Measurements from ENCODE around the gene INTS1.
A peak's percentile ranks its signal among the peaks of the same experiment; 100 is the strongest.

Gene INTS1

DNA sequence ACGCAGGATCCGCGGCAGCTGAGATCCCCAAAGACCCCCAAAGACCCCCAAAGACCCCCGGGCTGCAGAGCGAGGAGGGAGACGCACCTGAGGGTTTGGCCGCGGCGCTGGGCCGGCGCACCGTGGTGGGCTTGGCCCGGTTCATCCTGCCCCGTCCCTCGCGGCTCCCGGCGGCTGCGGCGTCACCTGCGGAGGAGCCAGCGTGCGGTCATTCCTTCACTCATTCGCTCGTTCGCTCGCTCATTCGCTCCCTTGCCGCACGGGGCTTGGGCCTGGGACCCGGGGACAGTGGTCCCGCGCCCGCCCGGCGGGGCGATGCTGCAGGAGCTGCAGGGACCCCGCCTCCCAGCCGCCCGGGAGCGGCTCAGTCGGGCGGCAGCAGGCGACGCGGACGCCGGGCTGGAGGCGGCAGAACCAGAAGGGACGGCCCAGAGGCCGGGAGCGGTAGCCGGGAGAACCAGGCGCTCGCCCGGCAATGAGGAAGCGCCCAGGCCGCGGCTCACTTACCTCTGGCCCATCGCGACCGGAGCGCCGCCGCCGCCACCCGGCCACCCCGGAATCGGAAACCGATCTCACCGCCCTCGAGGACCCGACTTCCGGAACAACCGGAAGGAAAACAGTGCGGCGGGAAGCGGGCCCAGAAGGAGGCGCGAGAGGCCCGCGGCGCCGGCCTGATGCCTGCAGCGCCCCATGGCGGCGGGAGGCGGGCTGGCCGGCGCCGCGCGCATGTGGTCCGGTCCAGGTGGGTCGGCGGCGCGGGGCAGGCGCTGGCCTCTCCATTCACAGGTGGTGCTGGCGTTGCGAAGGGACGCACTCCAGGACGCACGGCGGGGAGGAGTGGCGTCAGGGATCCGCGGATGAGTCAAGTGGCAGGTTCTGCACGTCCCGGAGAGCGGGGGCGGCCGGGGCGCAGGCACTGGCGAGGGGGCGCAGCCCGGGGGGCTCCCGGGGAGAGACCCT lies at the start of gene INTS1:
Gene INTS1 (minus strand): TSS at position 574 of the 960 bp plus-strand sequence. CDS start 429 bp downstream, at position 145.
- peak; percentile 94 for DNase-seq

DNA sequence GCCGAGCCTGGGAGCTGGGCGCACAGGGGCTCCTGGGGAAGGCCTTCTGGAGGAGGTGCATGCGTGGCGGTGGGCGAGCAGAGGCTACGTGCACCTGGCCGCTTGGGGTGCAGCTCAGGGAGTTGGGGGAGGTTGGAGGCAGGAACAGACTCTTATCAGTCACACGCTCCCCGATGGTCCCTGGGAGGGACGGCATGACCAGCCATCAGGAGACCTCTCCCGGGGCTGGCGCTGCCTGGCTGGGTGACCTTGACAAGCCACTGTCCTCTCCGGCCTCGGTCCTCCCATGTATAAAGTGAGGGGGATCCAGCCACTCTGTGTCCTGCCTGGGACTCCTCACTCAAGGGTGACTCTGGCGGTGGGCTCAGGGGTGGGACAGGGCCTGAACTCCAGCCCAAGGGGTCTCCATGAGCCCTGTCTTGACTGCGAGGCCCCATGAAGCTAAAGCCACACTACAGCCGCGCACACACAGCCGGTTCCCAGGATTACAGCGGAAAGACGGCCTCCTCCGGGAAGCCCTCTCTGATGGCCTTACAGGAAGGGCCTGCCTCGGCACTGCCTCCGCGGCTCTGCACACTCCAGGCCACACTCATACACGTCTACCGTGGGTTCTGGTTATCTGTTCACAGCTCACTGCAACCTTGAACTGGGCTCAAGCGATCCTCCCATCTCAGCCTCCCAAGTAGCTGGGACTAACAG lies 49.5 kb upstream of the INTS1 start:
- no peak for DNase-seq

- no peak for DNase-seq
Observed at GRCh38 chr7:1552200-1552599, 48.0 kb upstream of the INTS1 start.

GRCh38 chr7:1550846-1551155 lies 46.6 kb upstream of the INTS1 start:
- no peak for DNase-seq

GRCh38 chr7:1550005-1550845 lies 46.0 kb upstream of the INTS1 start:
- peak; percentile 18 for DNase-seq

DNA sequence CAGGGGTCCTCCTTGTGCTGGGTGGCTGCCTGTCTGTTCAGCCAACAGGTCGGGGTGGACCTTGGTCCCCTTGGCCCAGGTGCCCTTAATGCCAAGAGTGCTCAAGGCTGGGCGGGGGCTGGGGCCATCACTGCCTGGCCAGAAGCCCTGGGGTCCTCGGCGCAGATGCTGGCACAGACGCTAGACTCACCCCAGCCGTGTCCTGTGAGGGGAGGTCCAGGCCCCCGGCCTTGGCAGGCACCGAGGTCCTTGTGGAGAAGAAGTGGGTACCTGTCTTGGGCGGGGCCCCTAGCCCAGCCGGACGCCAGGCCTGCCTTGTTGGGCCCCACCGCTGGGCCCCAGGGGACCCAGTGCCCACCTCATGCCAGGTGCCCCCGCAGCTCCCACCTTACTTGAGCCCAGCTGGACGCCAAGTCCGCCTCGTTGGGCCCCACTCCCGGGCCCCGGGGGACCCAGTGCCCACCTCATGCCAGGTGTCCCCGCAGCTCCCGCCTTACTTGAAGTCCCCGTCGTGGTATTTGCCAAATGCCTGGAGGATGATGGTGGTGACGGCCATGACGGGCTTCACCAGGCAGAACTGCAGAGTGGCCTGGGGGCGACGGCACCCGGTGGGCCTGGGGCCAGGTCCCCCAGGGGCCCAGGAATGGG lies 45.3 kb upstream of the INTS1 start:
- DNase-seq = peak; percentile 14

DNA sequence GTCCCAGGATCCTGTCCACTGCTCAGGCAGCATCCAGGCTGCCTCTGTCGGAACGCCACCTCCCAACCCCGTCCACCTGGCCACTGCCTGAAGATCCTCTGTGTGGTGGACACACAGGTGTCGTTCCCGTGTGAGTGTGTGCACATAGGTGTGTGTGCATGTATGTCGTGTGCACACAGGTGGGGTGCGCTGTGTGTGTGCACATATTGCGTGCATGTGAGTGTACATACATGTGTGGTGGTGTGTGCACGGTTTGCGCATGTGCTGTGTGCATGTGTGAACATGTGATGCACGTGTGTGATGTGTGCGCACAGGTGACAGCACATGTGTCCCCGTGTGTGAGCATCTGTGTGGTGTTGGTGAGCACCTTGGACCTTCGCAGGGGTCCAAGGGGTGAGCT lies 44.8 kb upstream of the INTS1 start:
- peak; percentile 13 for DNase-seq

- DNase-seq = no peak
Observed at GRCh38 chr7:1548438-1548831, 44.2 kb upstream of the INTS1 start.

DNA sequence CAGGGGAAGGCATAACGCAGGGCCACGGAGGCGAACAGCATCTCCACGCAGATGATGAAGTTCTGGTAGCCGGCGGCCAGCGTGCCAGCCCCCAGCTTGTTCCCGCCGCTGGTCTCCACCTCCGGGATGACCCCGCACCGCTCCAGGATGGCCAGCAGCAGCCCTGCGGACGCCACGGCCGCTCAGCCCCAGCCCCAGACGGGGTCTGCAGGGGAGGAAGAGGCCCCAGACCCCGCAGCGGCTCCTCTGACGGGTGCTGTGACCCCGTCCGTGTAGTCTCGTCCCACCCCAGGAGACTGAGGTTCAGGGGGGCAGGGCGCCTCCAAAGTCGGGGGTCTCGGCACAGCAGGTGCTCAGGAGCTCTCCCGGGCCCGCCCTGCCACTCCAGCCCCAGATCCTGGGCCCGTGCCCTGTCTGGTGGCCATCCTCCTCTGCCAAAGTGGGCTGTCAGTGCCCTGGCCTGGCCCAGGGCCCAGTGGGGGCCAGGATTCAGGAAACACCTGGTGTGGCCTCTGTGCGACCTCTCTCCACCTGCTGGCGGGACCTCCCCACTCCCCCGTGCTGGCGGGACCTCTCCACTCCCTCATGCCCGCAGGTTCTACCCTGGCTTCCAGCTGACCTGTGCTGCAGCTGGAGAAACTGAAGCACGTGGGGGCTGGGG lies 43.7 kb upstream of the INTS1 start:
- DNase-seq = no peak

- peak; percentile 20 for DNase-seq
Observed at GRCh38 chr7:1546909-1547776, 43.0 kb upstream of the INTS1 start.

DNA sequence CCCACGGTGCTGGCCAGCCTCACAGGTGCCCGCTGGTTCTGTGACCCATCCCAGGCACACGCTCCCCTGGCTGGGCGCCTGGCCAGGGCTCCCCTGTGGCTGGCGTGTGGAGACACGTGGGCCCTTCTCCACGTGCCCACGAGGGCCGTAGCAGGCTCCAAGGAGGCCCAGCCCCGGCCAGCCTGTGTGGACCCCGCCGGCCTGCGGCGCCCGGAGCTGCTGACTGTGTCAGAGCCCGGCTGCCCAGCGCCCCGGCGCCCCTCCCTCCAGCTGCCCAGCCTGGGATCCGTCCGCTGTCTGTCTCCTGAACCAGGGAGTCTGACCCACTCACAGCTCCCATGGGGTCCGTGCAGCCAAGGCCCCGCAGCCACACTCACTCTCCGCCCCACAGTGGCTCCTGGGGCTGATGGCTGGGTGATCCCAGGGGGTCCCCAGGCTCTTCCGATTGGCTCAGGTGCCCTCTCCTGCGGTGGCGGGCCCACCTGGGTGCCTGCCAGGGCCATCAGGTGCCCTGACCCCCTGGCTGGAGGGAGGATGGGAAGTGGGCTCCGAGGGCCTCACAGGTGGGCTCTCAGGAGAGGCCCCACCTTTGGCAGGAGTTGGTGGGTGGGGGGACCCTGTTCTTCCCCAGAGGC lies 42.2 kb upstream of the INTS1 start:
- peak; percentile 18 for DNase-seq

GRCh38 chr7:1545417-1546246 lies 41.4 kb upstream of the INTS1 start:
- peak; percentile 17 for DNase-seq

GRCh38 chr7:1544896-1545416 lies 40.8 kb upstream of the INTS1 start:
- peak; percentile 15 for DNase-seq

GRCh38 chr7:1544178-1544895 lies 40.1 kb upstream of the INTS1 start:
- DNase-seq = peak; percentile 43

DNA sequence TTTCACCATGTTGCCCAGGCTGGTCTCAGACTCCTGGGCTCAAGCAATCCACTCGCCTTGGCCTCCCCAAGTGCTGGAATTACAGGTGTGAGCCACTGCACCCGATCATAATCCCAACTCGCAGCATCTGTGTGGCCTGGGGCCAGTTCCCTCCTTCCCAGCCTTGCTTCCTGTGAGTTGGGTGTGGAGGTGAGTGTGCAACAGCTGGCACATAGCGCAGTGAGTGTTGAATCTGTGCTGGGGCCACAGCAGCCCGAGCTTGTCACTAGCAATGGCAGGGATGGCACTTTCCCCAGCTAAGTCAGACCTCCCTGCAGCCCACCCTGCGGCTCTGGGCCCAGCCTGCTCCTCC lies 39.6 kb upstream of the INTS1 start:
- peak; percentile 31 for DNase-seq

DNA sequence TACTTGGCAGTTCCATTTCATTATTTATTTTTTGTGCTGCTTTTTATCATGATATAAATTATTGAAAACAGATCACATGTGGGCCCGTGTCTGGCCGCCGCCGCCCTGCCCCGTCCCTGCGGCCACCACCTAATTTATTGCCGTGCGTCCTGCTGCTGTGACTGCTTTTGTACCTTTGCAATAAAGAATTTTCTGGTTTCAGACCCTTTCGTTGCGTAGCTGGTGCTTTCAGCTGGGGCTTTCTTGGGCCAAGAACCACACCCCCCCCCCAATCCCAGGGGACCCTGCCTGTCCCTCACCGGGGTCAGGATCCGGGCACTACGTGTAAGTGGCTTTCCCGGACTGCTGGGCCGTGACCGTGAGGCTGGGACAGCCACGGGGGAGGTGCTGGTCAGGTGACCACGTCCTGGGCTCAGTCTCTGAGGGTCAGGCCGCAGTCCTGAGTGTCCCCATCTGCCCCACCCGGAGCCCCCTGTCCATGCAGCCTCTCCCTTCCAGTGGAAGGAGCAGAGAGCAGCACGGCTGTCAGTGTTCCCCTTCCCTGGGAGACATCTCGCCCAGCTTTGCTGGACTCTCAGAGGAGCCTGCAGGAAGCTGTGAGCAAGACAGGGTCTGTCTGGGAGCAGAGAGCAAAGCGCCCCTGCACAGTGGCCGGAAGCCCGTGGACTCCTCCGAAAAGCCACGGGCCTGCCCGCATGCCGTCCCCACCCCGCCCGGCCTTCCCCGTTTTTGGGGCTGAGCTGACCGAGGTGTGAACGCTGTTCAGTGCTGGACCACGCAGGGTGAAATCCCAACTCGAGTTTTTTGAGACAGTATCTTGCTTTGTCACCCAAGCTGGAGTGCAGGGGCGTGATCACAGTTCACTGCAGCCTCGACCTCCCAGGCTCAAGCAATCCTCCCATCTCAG lies 38.9 kb upstream of the INTS1 start:
- DNase-seq = peak; percentile 30

- peak; percentile 15 for DNase-seq
Observed at GRCh38 chr7:1542329-1542728, 38.1 kb upstream of the INTS1 start.

Measured in right hindlimb (tissue), 1 donor.